Limb (tissue), 2 donors: Measurements from ENCODE around the gene AKNA.
A peak's percentile ranks its signal among the peaks of the same experiment; 100 is the strongest.

ENCODE experiments used
- DNase-seq, 2 donors: peaks; one replicate each; pipeline ENCODE4 v3.0.0-alpha.2; 2016; ENCODE audit errors: extremely low spot score in 2 of 2

AKNA gene

DNA sequence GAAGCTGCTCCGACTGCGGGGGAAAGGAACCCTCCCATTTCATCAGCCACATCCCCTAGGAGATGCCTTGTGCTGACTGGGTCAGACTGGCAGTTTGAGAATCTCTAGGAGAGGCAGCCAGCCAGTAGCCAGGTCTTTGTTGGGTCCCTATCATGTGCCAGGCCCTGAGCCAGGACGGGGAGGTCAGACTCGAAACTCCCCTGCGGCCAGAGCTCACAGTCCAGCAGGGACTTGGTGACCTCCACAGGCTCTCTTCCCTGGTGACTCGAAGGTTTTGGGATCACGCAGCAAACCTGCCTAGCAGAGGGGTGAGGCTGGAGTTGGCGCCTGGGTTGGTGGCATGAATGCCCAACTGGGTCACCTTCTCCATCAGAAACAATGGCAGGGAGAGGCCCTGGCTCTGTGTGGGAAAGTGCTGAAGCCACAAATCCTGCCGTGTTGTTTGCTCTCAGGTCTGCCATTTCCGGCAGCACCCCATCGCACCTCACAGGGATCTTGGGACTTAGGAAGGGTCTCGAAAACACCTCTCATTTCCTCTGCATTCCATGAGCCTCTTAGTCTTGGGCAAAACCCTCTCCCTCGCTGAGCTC lies 79.3 kb downstream of the AKNA start:
- peak in 1 of 2 donors; percentile 20 for DNase-seq

DNA sequence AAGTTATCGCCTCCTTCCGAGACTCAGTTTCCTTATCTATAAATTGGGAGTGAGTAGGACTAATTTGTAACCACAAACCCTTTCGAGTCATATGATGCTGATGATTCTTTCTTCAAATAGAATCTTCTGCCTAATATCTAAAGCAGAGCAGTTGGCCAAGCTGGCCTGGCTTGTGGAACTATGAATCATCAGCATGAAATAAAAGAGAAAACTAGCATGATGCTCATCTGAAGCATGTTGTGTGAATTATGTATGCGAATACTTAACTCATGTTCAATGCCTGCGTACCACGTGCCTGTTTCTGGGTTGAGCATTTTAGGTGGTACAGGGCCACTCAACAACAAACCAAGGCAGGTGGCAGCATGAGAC lies 79.9 kb downstream of the AKNA start:
- no peak for DNase-seq

DNA sequence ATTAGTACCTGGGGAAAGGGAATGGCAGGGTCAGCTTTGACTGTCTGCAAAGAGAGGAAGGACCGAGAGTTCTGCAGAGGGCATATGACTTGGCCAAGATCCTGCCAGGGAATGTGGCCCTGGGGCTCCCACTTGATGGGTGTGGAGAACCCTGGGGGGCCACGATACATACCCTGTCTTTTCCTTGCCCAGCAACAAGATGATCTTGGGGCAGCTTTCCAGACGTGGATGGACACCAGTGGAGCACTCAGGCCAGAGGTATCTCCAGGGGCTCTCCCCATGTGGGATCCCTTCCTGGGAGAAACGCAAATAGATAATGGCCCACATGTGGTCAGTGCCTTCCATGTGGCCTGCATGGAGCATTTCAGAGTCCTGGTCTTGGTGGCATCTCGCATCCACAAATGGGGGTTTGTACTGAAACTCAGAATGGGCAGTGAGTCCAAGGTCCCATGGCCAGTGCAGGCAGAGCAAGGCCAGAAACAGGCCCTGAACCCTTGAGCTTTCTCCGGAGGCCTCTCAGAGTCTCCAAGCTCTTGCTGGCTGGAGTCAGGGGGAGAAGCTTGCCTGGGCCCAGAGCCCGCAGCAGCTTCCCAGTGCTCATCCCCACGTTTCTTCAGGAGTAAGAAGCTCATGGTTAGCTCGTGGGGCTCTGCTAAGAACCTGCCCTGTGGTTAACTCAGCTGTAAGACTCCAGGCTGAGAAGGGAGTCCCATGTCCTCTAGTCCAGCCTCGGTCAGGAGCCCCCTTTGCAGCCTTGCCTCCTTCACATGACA lies 83.2 kb downstream of the AKNA start:
- DNase-seq, result peak in 1 of 2 donors; percentile 26

DNA sequence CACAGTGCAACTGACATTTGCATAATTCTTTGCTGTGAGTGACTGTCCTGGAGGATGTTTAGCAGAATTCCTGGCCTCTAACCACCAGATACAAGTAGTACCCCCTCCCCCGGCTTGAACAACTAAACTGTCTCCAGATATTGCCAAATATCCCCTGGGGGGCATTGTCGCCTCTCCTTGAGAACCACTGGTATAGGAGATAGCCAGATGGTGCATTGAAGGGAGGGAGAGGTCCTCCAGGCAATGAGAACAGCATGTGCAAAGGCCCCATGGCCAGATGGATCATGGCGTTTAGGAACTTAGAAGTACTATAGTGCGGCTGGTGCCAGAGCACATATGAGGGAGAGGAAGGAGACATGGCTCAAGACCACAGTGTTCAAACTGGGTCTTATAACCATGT lies 83.8 kb downstream of the AKNA start:
- DNase-seq, result peak in 1 of 2 donors; percentile 26

DNA sequence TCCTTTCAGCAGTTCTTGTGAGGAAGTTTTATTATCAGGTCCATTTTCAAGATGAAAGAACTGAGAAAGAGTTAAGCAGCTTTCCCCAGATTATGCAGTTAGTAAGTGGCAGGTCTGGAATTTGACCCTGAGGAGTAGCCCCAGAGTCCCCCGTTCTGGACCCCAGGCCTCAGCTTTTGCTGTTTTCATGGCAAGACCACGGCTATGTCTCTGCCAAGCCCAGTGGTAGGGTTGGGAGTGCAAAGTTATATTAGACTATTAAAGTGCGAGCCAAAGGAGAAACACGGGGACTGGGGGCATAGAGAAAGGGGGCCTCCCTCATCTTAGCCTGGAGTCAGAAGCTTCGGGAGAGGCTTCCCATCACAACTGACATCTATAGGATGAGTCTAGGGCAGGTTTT lies 84.2 kb downstream of the AKNA start:
- peak in 1 of 2 donors; percentile 17 for DNase-seq

DNA sequence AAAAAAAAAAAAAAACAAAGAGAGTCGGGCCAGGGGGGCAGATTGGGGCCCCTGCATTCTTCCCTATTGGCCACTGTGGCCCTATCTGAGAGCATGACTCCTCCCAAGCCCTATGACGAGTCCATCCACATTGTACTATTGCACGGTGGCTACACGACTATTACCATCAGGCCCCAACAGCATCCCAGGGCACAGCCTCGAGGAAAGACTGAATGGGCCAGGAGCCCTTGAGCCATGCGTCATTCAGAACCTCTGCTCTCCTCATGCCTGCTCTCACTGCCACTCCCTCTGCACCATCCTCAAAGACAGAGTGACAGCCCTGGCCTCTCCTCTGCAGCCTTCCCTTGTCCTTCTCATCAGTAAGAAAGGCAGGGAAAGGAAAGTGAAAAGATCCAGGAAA lies 85.1 kb downstream of the AKNA start:
- DNase-seq, result no peak

DNA sequence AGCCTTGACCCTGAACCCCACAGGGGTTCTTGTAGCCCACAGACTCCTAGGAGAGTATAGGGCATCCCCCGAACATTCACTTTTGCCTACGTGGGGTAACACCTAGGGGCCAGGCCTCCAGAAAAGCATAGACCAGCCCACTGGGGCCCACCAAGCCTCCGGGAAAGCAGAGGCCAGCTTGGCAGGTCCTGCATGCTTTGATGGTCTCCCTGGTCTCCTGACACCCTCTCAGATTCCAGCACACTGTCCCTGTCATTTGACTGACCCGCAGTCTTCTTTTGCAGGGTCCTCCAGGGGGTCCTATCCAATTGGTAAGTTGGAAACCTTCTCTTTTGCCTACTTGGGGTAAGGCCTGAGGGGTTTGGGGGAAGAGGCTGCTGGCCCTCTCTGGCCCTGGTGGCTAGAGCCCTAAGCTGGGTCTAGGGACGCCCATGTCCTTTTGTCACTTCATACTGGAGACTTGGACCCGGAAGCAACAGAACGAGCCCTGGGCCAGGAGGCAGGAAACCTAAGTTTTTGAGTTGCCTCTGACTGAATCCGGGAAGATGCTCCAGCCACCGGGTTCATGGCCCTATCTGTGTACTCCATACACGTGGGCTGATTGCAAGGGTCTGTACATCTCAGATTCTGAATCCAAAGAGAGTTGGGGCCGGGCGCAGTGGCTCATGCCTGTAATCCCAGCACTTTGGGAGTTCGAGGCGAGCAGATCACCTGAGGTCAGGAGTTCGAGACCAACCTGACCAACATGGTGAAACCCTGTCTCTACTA lies 85.8 kb downstream of the AKNA start:
- DNase-seq, result peak in 1 of 2 donors; percentile 18

DNA sequence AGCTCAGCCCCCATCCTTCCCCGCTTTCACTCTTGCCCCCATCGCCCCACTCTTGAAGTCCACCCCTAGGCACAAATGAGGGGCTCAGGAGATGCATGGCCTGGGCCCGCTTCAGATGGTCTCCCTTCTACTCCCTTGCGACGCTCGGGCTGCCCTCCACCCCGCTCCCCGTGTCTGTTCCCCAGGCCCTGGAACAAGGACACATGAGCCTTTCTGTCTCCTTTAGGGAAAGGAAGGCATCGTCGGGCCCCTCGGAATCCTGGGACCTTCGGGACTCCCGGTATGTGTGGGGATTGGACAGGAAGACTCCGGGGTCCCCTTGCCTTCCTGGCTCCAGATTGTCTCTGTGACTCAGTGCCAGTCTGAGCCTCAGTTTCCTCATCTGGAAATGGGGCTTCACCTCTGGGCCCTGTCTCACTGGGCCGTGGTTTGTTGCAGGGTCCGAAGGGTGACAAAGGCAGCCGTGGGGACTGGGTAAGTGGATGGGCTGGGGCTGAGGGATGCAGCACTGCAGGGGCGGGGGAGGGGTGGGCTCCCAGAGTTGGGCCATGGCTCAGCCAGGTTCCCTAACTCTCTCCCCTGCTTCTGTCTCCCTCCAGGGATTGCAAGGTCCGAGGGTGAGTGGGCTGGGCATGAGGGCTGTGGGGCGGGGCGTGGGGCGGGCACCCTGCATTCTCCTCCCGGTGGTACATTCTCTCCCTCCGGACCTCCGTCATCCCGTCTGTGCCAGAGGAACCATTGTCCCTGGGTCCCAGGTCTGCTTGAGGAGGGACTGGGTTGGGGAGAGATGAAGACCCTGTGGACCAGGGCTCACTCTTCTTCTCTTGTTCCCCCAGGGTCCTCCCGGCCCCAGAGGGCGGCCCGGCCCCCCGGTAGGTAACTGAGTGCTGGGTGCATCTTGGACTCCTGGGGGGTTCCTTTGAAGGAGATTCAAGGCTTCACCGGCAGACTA lies 86.7 kb downstream of the AKNA start:
- peak in 1 of 2 donors; percentile 21 for DNase-seq

DNA sequence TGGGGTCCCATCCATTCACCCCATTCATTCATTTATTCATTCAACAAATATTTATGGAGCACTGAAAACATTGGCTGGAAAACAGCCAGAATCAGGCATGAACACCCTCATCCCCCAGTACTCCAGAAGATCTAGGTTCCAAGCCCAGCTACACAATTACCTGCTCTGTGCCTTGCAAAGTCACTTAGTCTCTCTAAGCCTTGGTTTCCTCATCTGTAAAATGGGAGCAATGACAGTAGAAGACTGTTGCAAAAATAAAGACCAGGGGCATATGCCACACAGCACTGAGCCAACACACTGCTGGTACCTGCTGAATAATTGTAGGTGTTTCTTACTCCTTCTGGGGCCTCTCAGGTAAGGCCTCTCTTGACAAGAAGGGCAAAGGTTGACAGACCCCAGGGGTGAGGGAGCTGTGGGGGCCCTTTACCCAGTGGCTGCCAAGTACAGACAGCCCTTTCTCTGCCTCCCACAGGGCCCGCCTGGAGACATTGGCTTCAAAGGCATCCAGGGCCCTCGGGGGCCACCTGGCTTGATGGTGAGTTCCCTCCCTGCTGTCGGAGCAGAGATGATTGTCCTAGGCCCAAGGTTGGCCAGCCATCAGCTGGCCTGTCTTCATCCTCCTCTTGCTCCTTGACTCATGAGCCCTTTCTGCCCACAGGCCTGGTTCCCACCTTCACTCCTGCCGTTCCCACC lies 87.5 kb downstream of the AKNA start:
- peak in 1 of 2 donors; percentile 24 for DNase-seq

DNA sequence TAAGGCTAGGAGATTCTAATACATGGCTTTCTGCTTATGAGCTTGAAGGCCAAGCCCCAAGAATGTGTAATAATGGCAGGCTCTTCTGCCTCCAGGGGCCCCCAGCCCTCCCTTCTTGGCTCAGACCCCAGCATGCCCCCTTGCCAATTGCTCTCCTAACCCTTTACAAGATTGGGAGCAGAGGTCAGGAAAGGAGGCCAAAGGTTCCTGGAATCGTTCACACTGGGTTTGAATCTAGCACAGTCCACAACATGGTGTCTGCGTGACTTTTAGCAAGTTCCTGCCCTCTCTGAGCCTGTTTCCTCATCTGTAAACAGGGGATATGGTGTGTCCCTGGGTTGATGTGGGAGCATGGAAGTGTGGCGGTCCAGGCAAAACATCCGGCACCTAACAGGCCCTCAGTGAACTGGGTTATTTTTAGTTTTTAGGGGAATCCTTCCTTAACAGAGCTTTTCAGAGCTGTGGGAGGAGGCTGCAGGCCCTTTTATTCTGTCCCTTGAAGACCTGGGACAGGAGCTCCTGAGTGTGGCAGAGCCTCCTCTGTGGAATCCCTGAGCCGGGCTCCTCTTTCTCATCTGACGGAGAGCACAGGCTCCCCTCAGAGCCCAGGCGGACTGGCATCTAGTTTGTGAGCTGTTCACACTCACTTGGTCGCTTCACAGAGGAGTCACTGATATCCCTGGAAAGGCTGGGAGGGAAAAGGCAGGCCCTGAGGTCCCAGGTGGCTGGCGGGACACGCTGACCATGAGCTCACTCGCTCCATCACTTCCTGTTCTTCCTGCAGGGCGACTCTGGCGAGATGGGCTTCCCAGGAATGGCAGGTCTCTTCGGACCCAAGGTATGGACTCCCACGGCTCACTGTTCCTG lies 88.3 kb downstream of the AKNA start:
- DNase-seq, result peak in 1 of 2 donors; percentile 23

DNA sequence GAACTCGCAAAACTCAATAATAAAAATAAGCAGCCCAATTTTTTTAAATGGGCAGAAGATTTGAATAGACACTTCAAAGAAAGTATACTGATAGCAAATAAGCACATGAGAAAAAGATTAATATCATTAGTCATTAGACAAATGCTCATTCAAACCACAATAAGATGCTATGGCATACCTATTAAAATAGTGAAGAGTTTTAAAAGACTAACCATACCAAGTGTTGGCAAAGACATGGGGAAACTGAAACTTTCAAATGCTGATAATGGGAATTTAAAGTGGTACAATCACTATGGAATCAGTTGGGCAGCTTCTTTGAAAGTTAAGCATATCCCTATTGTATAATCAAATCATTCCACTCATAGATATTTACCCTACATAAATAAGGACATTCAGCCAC lies 91.4 kb downstream of the AKNA start:
- no peak for DNase-seq

DNA sequence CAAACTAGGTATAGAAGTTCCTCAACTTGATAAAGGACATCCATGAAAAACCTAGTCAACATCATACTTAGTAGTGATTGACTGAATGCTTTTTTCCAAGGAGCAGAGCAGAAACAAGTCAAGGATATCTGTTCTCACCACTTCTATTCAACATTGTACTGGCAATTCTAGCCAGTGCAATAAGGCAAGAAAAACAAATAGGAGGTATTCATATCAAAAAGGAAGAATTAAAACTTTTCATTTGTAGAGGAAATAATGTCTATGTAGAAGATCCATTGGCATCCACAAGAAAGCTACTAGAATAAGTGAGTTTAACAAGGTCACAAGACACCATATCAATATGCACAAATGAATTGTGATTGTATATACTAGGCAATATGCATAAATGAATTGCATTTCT lies 93.1 kb downstream of the AKNA start:
- no peak for DNase-seq

DNA sequence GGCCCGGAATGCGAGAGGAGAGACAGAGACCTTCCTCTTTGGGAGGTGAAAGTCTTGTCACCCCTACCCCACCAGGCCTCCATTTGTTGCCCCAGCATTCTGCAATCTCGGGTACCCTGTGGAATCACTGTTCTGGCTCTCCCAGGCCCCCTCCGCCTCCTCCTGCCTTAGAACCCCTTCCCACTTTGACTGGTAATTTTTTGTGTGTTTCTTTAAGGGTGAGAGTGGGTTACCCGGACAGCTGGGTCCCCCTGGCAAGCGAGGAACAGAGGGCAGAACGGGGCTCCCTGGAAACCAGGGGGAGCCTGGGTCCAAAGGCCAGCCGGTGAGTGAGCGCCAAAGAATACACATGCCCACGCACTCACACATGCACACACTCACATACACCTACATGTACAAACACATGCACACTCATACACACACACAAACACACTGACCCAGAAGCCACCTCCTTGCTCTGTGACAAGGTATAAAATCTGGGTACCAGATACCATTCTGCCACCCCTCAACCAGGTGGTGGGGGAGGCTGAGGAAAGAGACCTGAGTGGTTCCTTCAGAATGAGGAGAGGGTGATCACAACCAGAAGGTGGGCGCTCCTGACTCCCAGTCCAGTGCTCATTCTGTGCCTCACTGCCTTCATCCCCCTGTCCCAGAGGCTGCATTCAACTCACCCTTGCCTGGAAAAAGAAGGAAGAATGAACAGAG lies 95.7 kb downstream of the AKNA start:
- peak in 1 of 2 donors; percentile 20 for DNase-seq

DNA sequence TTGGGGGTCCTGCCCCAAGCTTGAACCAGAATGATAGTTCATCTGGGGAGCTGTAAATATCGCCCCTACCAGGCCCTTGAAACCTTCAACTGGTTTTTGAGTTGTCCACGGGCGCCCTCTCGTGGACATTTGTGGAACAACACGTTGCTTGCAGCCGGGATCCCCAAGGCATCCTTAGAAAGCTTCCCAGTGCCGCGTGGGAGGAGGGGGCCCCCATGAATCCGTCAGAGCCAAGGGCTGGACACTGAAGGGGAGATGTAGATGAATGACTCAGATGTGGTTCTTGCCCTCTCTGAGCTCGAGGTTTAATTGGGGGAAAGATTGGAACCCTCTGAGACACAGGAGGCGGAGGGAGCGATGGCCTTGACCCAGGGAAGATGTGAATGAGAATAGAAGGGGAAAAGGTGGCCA lies 96.7 kb downstream of the AKNA start:
- DNase-seq, result peak; percentile 47 to 90

DNA sequence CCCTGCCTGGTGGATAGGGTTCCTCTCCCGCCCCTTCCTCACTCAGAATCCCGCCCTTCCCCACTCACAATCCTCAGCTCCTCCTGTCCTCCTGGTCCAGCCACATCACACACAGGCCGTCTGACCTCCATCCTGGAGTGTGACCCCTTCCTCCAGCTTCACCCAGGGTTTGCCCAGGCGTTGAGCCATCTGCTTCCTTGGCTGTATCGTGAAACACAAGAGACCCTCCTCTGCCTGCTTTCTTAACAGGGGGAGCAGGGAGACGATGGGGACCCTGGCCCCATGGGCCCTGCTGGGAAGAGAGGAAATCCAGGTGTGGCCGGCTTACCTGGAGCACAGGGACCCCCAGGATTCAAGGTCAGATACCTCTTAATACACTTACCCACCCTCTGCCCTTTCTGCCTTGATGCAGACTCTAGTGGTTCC lies 97.2 kb downstream of the AKNA start:
- DNase-seq, result no peak

DNA sequence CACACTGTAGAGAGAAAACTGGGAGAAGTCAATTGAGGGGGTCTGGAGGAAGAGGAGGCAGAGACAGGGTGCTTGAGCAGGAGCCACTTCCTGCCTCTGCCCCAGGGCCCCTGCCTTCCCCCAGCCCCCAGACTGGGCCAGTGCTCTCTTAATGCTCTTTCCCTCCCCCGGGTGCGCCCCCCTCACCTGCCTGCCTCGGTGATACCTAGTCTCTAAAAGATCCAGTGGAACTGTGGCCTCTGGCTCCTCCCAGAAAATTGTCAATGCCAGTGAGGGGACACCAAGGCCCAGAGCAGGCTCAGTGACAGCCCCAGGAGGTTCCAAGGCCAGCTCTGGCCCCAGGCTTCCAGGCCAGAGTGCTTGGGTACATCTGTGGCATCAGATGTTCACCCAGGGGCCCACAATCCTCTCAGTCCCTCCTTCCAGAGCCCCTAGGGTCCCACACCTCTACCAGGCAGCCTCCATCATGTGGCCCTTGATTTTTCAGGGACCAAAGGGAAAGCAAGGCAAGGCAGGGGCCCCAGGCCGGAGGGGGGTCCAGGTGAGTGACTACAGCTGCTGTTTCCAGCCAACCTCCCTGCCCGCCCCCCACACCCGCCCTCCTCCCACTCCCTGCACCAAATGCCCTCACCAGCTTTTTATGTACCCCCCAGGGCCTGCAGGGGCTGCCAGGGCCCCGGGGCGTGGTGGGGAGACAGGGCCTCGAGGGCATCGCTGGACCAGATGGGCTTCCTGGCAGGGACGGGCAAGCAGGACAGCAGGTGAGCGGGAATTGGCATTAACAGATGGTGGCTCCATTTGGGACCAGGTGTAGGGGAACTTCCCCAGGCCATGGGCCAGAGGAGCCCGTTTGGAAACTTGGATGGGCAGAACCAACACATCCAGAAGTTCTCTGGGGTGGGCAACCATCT lies 98.0 kb downstream of the AKNA start:
- DNase-seq, result peak in 1 of 2 donors; percentile 39

DNA sequence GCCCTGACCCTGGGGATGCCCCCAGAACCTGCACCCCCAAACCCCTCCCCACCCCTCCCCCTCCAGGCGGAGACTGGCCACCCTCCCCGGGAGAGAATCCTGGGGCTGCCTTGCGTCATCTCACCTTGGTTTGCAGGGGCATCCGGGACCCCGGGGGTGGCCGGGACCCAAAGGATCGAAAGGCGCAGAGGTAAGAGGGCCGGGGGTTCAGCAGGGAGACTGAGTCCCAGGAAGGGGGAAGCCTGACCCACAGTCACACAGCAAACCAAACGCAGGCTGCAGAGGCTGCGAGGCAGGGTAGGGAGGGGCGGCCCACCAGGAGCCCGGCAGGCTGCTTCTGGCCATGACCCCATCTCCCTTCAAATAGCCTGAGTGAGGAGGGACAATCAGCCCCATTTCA lies 98.7 kb downstream of the AKNA start:
- DNase-seq, result peak in 1 of 2 donors; percentile 32
